ENCODE measurements around the gene SIK1. TPM values are rescaled to one million over a fixed set of nuclear protein-coding genes. Genes with fewer than 3 reads are reported as not detected.
"Not testable (repeated sequence)": the region's sequence is repeated elsewhere in the genome, so short reads cannot be mapped to it uniquely, and the experiment has no call there.

SIK1 gene
- 10 to 100 TPM; 14.0 to 19.6 (median 16.7) TPM for total RNA-seq

DNA sequence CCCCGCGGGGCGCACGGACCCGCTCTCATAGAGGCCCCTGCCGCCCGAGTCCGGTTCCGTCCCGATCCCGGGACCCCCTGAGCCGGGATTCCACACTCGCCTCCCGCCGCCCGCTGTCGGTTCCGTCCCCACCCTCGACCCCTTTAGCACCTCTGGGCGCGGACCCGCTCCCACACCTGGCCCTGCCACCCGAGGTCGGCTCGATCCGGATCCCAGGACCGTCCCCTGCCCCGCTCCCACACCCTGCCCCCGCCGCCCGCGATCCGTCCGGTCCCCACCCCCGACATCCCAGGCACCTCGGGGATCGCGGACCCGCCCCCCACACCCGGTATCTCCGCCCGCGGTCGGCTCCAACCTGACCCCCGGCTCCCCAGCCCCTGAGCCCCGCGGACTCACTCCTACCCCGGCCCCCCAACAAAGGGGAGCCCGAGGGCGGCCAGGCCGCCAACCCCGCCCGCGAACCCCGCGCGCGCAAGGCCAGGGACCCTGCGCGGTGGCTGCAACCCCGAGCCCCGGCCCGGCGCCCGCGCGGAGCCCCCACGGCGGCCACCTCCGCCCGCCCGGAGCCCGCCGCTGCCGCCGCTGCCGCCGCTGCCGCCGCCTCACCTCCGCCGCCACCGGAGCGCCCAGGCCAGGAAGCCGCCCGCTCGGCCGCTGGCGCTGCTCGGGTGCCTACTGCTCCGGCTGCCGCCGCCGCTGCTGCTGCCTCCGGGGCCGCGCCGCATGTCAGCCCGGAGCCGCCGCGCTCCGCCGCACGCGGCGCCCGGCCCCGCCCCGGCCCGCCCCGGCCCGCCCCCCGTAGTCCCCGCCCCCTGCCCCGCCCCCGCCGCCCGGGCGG lies at the start of gene SIK1:
Gene SIK1 (minus strand): TSS at position 728 of the 838 bp plus-strand sequence. CDS start 953 bp downstream, outside the sequence.
- not testable (repeated sequence) for H3K36me3 Mint-ChIP-seq (ENCODE audit: insufficient read depth); H3K4me1 Mint-ChIP-seq (ENCODE audit: low read depth); H3K27me3 Mint-ChIP-seq (ENCODE audit: low read depth); H3K9me3 Mint-ChIP-seq; DNase-seq; H3K4me3 Mint-ChIP-seq
- ATAC-seq, result peak; percentile 77 to 78

- H3K4me1 Mint-ChIP-seq (ENCODE audit: low read depth); H3K4me3 Mint-ChIP-seq; DNase-seq; H3K36me3 Mint-ChIP-seq (ENCODE audit: insufficient read depth); ATAC-seq; H3K9me3 Mint-ChIP-seq; H3K27me3 Mint-ChIP-seq (ENCODE audit: low read depth): not testable (repeated sequence)
These were observed 44.8 kb upstream of the SIK1 start for GRCh38 chr21:43471597-43472242.

DNA sequence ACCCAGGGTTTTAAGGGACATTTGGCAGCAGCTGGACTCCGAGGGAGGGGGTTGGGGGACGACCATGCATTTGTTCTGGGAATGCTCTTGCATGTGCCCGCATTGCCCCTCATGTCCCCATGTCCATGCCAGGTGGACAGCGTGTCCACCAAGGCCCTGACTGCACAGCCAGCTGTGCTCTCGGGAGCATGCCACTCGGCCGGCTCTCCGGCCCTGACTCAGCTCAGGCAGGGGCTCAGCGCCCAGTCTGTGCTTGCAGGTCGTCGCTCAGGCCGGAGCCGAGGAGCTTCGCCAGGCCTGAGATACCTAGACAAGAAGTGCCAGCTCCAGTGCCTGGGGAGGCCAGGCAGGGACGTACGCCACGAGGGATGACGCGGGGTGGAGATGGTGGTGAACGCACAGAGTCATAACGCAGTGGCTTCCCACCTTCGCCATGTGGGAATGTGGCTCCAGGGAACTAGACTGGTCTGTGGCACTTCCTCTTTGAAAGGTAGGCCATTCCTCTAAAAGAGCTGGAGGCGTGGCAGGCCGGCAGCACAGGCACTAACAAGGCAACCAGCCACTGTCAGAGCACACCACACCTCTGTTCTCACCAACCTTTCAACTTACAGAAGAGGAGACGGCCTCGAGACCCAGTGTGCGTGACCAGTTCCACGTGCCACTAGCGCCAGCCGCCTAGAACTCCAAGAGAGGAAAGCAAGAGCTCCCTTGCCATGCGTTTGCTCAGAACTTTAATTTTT lies 43.0 kb upstream of the SIK1 start:
- H3K9me3 Mint-ChIP-seq, result not testable (repeated sequence)

DNA sequence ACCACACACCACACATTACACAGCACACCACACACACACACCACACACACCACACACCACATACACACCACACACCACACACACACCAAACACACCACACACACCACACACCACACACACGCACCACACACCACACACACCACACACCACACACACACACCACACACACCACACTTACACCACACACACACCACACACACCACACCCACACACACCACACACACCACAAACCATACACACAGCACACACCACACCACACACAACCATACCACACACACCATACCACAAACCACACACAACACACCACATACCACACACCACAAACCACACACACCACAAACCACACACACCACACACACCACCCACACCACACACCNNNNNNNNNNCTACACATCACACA lies 40.9 kb upstream of the SIK1 start:
- no peak for DNase-seq

More for the DNA sequence above, 43.0 kb upstream of the SIK1 start:
- H3K4me1 Mint-ChIP-seq (ENCODE audit: low read depth); ATAC-seq; H3K36me3 Mint-ChIP-seq (ENCODE audit: insufficient read depth); H3K4me3 Mint-ChIP-seq; DNase-seq; H3K27me3 Mint-ChIP-seq (ENCODE audit: low read depth): not testable (repeated sequence)

DNA sequence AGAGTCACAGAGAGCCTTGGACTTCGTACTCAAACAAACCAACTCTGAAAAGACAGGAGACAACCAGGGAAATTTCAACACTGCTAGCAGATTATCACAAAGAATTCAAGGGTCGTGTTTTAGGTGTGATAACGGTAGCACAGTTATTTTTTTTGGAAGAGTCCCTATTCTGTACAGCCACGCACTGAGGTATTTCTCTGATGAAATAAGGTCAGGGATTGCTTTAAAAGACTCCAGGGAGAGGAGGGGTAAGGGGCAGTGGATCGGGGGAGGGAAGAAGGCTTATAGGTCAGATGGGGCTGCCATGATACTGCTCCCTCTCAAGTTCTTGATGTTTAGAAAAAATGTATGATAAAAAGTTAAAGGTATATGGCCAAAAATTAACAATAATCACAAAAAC lies 38.2 kb upstream of the SIK1 start:
- H3K4me3 Mint-ChIP-seq; H3K27me3 Mint-ChIP-seq (ENCODE audit: low read depth); H3K4me1 Mint-ChIP-seq (ENCODE audit: low read depth); H3K9me3 Mint-ChIP-seq; DNase-seq; H3K36me3 Mint-ChIP-seq (ENCODE audit: insufficient read depth); ATAC-seq: not testable (repeated sequence)

More for the DNA sequence above, 40.9 kb upstream of the SIK1 start:
- Mint-ChIP-seq H3K36me3 (ENCODE audit: insufficient read depth) (no peaks in the 10 kb centered on the region), H3K4me1 (ENCODE audit: low read depth) (no peaks in the 10 kb centered on the region), H3K4me3 (no peak overlapping the region), H3K27me3 (ENCODE audit: low read depth) (no peaks in the 10 kb centered on the region), H3K9me3 (no peaks in the 10 kb centered on the region)
- ATAC-seq, result no peak

- not testable (repeated sequence) for H3K36me3 Mint-ChIP-seq (ENCODE audit: insufficient read depth); H3K4me1 Mint-ChIP-seq (ENCODE audit: low read depth); ATAC-seq; H3K9me3 Mint-ChIP-seq; H3K4me3 Mint-ChIP-seq; H3K27me3 Mint-ChIP-seq (ENCODE audit: low read depth); DNase-seq
These were observed 36.7 kb upstream of the SIK1 start for GRCh38 chr21:43463498-43464261.

- H3K9me3 Mint-ChIP-seq, DNase-seq, H3K4me3 Mint-ChIP-seq: not testable (repeated sequence)
These were observed 36.0 kb upstream of the SIK1 start for GRCh38 chr21:43462932-43463331.

GRCh38 chr21:43460475-43460874 lies 33.5 kb upstream of the SIK1 start:
- H3K4me1 Mint-ChIP-seq (ENCODE audit: low read depth); ATAC-seq; H3K9me3 Mint-ChIP-seq; H3K27me3 Mint-ChIP-seq (ENCODE audit: low read depth); H3K4me3 Mint-ChIP-seq; H3K36me3 Mint-ChIP-seq (ENCODE audit: insufficient read depth); DNase-seq: not testable (repeated sequence)

More at GRCh38 chr21:43462932-43463331, 36.0 kb upstream of the SIK1 start:
- H3K36me3 Mint-ChIP-seq (ENCODE audit: insufficient read depth); H3K4me1 Mint-ChIP-seq (ENCODE audit: low read depth); H3K27me3 Mint-ChIP-seq (ENCODE audit: low read depth); ATAC-seq: not testable (repeated sequence)

- H3K9me3 Mint-ChIP-seq; H3K4me3 Mint-ChIP-seq; H3K27me3 Mint-ChIP-seq (ENCODE audit: low read depth); H3K36me3 Mint-ChIP-seq (ENCODE audit: insufficient read depth); DNase-seq; ATAC-seq; H3K4me1 Mint-ChIP-seq (ENCODE audit: low read depth): not testable (repeated sequence)
These were observed 32.1 kb upstream of the SIK1 start for GRCh38 chr21:43458995-43459394.

DNA sequence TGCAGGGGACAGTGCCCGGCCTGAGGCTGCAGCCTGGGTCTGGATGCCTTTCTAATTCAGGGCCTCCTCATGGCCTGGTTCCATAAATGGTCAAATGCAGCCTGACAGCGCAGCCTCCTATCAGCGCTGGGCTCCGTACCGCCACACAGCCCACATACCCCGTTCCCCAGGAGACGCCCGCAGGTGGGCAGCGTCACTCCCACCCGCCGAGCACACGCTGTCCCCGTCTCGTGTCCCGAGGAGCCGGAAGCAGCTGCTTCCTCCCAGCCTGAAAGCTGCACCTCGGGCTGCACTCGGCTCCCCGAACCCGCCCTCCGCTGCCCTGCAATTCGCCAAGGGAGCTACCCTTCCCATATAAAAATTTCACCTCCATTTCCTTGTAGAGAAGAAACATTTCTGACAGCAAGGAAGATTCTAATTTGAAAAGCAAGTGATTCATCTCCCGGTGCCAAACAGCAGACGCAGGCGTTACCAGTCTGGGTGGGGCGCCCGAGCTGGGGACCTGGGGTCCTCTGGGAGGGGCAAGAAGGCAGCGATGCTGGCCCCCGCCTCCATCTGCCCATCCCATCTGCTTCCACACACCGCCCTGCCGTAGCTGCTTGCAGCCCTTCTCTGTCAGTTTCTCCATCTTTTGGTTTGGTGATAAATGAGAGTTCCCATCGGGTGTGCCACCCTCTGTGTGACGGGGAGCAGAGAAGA lies 29.8 kb upstream of the SIK1 start:
- H3K27me3 Mint-ChIP-seq (ENCODE audit: low read depth); H3K36me3 Mint-ChIP-seq (ENCODE audit: insufficient read depth); H3K9me3 Mint-ChIP-seq; H3K4me1 Mint-ChIP-seq (ENCODE audit: low read depth); DNase-seq; H3K4me3 Mint-ChIP-seq: not testable (repeated sequence)
- peak; percentile 63 to 67 for ATAC-seq

- DNase-seq; H3K27me3 Mint-ChIP-seq (ENCODE audit: low read depth); ATAC-seq; H3K4me1 Mint-ChIP-seq (ENCODE audit: low read depth); H3K36me3 Mint-ChIP-seq (ENCODE audit: insufficient read depth); H3K4me3 Mint-ChIP-seq; H3K9me3 Mint-ChIP-seq: not testable (repeated sequence)
These were observed 28.8 kb upstream of the SIK1 start for GRCh38 chr21:43455717-43456116.

- not testable (repeated sequence) for H3K4me3 Mint-ChIP-seq; DNase-seq; H3K9me3 Mint-ChIP-seq; H3K4me1 Mint-ChIP-seq (ENCODE audit: low read depth); ATAC-seq; H3K27me3 Mint-ChIP-seq (ENCODE audit: low read depth); H3K36me3 Mint-ChIP-seq (ENCODE audit: insufficient read depth)
These were observed 27.2 kb upstream of the SIK1 start for GRCh38 chr21:43454176-43454575.

GRCh38 chr21:43451850-43452249 lies 24.9 kb upstream of the SIK1 start:
- not testable (repeated sequence) for H3K4me1 Mint-ChIP-seq (ENCODE audit: low read depth); DNase-seq; ATAC-seq

More at GRCh38 chr21:43451850-43452249, 24.9 kb upstream of the SIK1 start:
- not testable (repeated sequence) for H3K4me3 Mint-ChIP-seq; H3K27me3 Mint-ChIP-seq (ENCODE audit: low read depth); H3K9me3 Mint-ChIP-seq; H3K36me3 Mint-ChIP-seq (ENCODE audit: insufficient read depth)
